H1 (cell line): ENCODE results near the gene RPIA.
"Not testable (repeated sequence)": the region's sequence is repeated elsewhere in the genome, so short reads cannot be mapped to it uniquely, and the experiment has no call there.

Source experiments
- CTCF ChIP-seq, 3 experiments: IDR thresholded peaks; 1 replicate in 2 of 3; 2 replicates in 1 of 3; pipeline versions ENCODE4 v1.5.1 to v1.6.1; 2011; ENCODE audit warnings: low read length in 3 of 3, mild to moderate bottlenecking in 3 of 3, inconsistent platforms in 2 of 3, low read depth in 1 of 3, moderate library complexity in 1 of 3; ENCODE audit not compliant: insufficient read depth in 1 of 3; ENCODE audit errors: control extremely low read depth in 1 of 3
- EZH2 ChIP-seq: fragments of 200-600 bp; sonication (generic); IDR thresholded peaks from 2 replicates; pipeline ENCODE4 v1.7.1; 2012; ENCODE audit warnings: low read depth, mild to moderate bottlenecking, moderate library complexity, low read length, inconsistent platforms; ENCODE audit not compliant: severe bottlenecking
- JUN ChIP-seq: IDR thresholded peaks from 2 replicates; pipeline ENCODE4 v1.6.1; 2011; ENCODE audit warnings: low read depth, mild to moderate bottlenecking, improper control_type of control experiment, low read length
- POLR2A ChIP-seq, 2 experiments: IDR thresholded peaks; 1 replicate in 1 of 2; 2 replicates in 1 of 2; pipeline ENCODE4 v1.6.1; 2011; ENCODE audit warnings: low read depth in 2 of 2, low read length in 2 of 2, mild to moderate bottlenecking in 2 of 2; ENCODE audit errors: control extremely low read depth in 1 of 2
- RXRA ChIP-seq: IDR thresholded peaks from 2 replicates; pipeline ENCODE4 v1.6.1; 2011; ENCODE audit warnings: low read depth, mild to moderate bottlenecking, low read length, moderate library complexity; ENCODE audit not compliant: insufficient read depth
- SIN3A ChIP-seq, 2 experiments: IDR thresholded peaks in 1 of 2; conservative IDR thresholded peaks in 1 of 2; 2 replicates each; pipeline ENCODE4 v1.6.1; 2011 to 2012; ENCODE audit warnings: low read length in 2 of 2, improper control_type of control experiment in 1 of 2, low read depth in 1 of 2, mild to moderate bottlenecking in 1 of 2
- TAF1 ChIP-seq: IDR thresholded peaks from 2 replicates; pipeline ENCODE4 v1.6.1; 2011; ENCODE audit warnings: mild to moderate bottlenecking, low read depth, low read length

- not testable (repeated sequence) for TF ChIP-seq EZH2; CTCF (IDR thresholded peaks at IDR 0.05; ENCODE audit: control extremely low read depth in 1 of 3, insufficient read depth in 1 of 3, low read depth in 1 of 3, low read length in 3 of 3); POLR2A (IDR thresholded peaks at IDR 0.05; ENCODE audit: control extremely low read depth in 1 of 2, low read depth in 2 of 2, low read length in 2 of 2); RXRA; TAF1; SIN3A (conservative IDR thresholded peaks at IDR 0.05 in 1 of 2, IDR thresholded peaks at IDR 0.05 in 1 of 2; ENCODE audit: low read depth in 1 of 2, low read length in 2 of 2); JUN
These were observed 104.5 kb downstream of the RPIA start for GRCh38 chr2:88795932-88796331.
